ENCODE data around the gene NLRP10.
"Not testable (repeated sequence)": the region's sequence is repeated elsewhere in the genome, so short reads cannot be mapped to it uniquely, and the experiment has no call there.

The NLRP10 gene

GRCh38 chr11:8002676-8003075 is 37.4 kb upstream of the NLRP10 start:
- Histone ChIP-seq H3K36me3 (ENCODE audit: control insufficient read depth in 5 of 5, insufficient read depth in 5 of 5, low read length in 5 of 5) (peaks cover 16 to 22% (median 20%) of the 10 kb centered on the region in 5 donors), H3K9ac (ENCODE audit: low read length in 5 of 5) (no peak overlapping the region), H3K4me3 (ENCODE audit: low read depth in 1 of 5, low read length in 5 of 5) (no peak overlapping the region), H3K9me3 (ENCODE audit: control insufficient read depth in 5 of 5, low read length in 5 of 5) (no peaks in the 10 kb centered on the region), H3K4me1 (ENCODE audit: control insufficient read depth in 5 of 5, insufficient read depth in 5 of 5, low read length in 5 of 5) (no peaks in the 10 kb centered on the region), H3K27ac (ENCODE audit: low read depth, low read length) (no peak overlapping the region), H3K27me3 (ENCODE audit: control insufficient read depth in 5 of 5, insufficient read depth in 4 of 5, low read length in 5 of 5) (no peaks in the 10 kb centered on the region)

- no peak overlapping the region for H3K27ac ChIP-seq (ENCODE audit: low read depth, low read length)
- peaks cover 0 to 3% (median 0%) of the 10 kb centered on the region in 5 donors for H3K4me1 ChIP-seq (ENCODE audit: control insufficient read depth in 5 of 5, insufficient read depth in 5 of 5, low read length in 5 of 5)
- H3K4me3 ChIP-seq (ENCODE audit: low read depth in 1 of 5, low read length in 5 of 5) = no peak overlapping the region
- no peak overlapping the region for H3K9ac ChIP-seq (ENCODE audit: low read length in 5 of 5)
- H3K9me3 ChIP-seq (ENCODE audit: control insufficient read depth in 5 of 5, low read length in 5 of 5) = no peaks in the 10 kb centered on the region
- H3K36me3 ChIP-seq (ENCODE audit: control insufficient read depth in 5 of 5, insufficient read depth in 5 of 5, low read length in 5 of 5) = peaks cover 39 to 43% (median 43%) of the 10 kb centered on the region in 5 donors
- H3K27me3 ChIP-seq (ENCODE audit: control insufficient read depth in 5 of 5, insufficient read depth in 4 of 5, low read length in 5 of 5) = no peaks in the 10 kb centered on the region
Observed at GRCh38 chr11:8000390-8000789, 35.1 kb upstream of the NLRP10 start.

DNA sequence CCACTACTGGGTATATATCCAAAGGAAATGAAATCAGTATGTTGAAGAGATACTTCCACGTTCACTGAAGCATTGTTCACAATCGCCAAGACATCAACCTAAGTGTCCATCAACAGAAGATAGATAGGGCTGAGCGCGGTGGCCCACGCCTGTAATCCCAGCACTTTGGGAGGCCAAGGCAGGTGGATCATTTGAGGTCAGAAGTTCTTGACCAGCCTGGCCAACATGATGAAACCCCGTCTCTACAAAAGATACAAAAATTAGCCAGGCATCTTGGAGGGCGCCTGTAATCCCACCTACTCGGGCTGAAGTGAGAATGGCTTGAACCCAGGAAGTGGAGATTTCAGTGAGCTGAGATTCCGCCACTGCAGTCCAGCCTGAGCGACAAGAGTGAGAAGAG is 34.5 kb upstream of the NLRP10 start:
- H3K4me3 ChIP-seq (ENCODE audit: low read depth in 1 of 5, low read length in 5 of 5) = no peak overlapping the region
- no peaks in the 10 kb centered on the region for H3K27me3 ChIP-seq (ENCODE audit: control insufficient read depth in 5 of 5, insufficient read depth in 4 of 5, low read length in 5 of 5)
- no peak overlapping the region for H3K9ac ChIP-seq (ENCODE audit: low read length in 5 of 5)
- H3K36me3 ChIP-seq (ENCODE audit: control insufficient read depth in 5 of 5, insufficient read depth in 5 of 5, low read length in 5 of 5) = peaks cover 44 to 49% (median 49%) of the 10 kb centered on the region in 5 donors
- H3K4me1 ChIP-seq (ENCODE audit: control insufficient read depth in 5 of 5, insufficient read depth in 5 of 5, low read length in 5 of 5) = peaks cover 0 to 9% (median 0%) of the 10 kb centered on the region in 5 donors
- no peak overlapping the region for H3K27ac ChIP-seq (ENCODE audit: low read depth, low read length)
- no peaks in the 10 kb centered on the region for H3K9me3 ChIP-seq (ENCODE audit: control insufficient read depth in 5 of 5, low read length in 5 of 5)

DNA sequence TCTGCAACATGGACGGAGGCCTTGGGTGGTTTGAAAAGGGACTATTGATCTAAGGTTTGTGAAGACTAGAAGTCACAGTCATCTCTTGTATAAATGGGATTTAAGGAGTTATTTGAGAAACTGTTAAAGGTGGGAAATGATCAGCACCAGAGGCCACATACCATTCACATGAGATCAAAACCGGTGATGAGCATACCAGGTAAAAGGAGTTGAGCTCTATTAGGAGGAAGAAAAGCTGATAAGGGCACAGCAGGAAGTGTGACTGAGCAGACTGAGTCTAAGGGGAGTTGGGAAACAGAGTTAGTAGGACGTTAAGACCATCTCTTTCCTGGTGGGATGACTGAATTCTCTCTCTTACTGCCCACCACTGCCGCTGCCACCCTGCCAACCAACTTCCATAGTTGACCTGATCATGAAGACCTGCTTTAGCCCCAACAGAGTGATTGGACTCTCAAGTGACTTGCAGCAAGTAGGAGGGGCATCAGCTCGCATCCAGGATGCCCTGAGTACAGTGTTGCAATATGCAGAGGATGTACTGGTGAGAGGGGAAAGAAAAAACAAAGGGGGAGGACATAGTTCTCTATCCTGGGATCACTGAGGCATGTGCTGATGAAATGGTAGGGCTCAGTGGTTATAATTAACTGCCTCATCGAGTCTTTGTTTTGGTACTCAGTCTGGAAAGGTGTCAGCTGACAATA is 29.5 kb upstream of the NLRP10 start:
- no peaks in the 10 kb centered on the region for H3K9me3 ChIP-seq (ENCODE audit: control insufficient read depth in 5 of 5, low read length in 5 of 5)
- H3K9ac ChIP-seq (ENCODE audit: low read length in 5 of 5) = no peak overlapping the region
- peaks cover 63 to 79% (median 79%) of the 10 kb centered on the region in 5 donors for H3K36me3 ChIP-seq (ENCODE audit: control insufficient read depth in 5 of 5, insufficient read depth in 5 of 5, low read length in 5 of 5)
- H3K27ac ChIP-seq (ENCODE audit: low read depth, low read length) = no peak overlapping the region
- no peak overlapping the region for H3K4me3 ChIP-seq (ENCODE audit: low read depth in 1 of 5, low read length in 5 of 5)
- H3K27me3 ChIP-seq (ENCODE audit: control insufficient read depth in 5 of 5, insufficient read depth in 4 of 5, low read length in 5 of 5) = no peaks in the 10 kb centered on the region
- peaks cover 0 to 16% (median 0%) of the 10 kb centered on the region in 5 donors for H3K4me1 ChIP-seq (ENCODE audit: control insufficient read depth in 5 of 5, insufficient read depth in 5 of 5, low read length in 5 of 5)

- Histone ChIP-seq H3K36me3 (ENCODE audit: control insufficient read depth in 5 of 5, insufficient read depth in 5 of 5, low read length in 5 of 5) (peaks cover 6 to 18% (median 14%) of the 10 kb centered on the region in 5 donors), H3K4me3 (ENCODE audit: low read depth in 1 of 5, low read length in 5 of 5) (peak overlapping the region; percentile 75 to 92 (median 87)), H3K27ac (ENCODE audit: low read depth, low read length) (peak overlapping the region; percentile 66), H3K9ac (ENCODE audit: low read length in 5 of 5) (peak overlapping the region; percentile 75 to 91 (median 84)), H3K4me1 (ENCODE audit: control insufficient read depth in 5 of 5, insufficient read depth in 5 of 5, low read length in 5 of 5) (peaks cover 2 to 29% (median 27%) of the 10 kb centered on the region in 5 donors)
- not testable (repeated sequence) for H3K9me3 ChIP-seq (ENCODE audit: control insufficient read depth in 5 of 5, low read length in 5 of 5); H3K27me3 ChIP-seq (ENCODE audit: control insufficient read depth in 5 of 5, insufficient read depth in 4 of 5, low read length in 5 of 5)
Observed at GRCh38 chr11:7987560-7987883, 22.3 kb upstream of the NLRP10 start.

GRCh38 chr11:7986768-7987559 is 21.7 kb upstream of the NLRP10 start, which contains the start of gene EIF3F:
Gene EIF3F (plus strand): TSS chr11:7987337. CDS start chr11:7987353, 16 bp downstream.
- Histone ChIP-seq H3K27ac (ENCODE audit: low read depth, low read length) (peak within 1 kb of the TSS; percentile 66), H3K9ac (ENCODE audit: low read length in 5 of 5) (peak within 1 kb of the TSS; percentile 75 to 91 (median 84)), H3K9me3 (ENCODE audit: control insufficient read depth in 5 of 5, low read length in 5 of 5) (no peaks in the 10 kb centered on the region), H3K4me3 (ENCODE audit: low read depth in 1 of 5, low read length in 5 of 5) (peak within 1 kb of the TSS; percentile 75 to 92 (median 87)), H3K4me1 (ENCODE audit: control insufficient read depth in 5 of 5, insufficient read depth in 5 of 5, low read length in 5 of 5) (peaks cover 2 to 29% (median 27%) of the 10 kb centered on the region in 5 donors), H3K27me3 (ENCODE audit: control insufficient read depth in 5 of 5, insufficient read depth in 4 of 5, low read length in 5 of 5) (no peaks in the 10 kb centered on the region), H3K36me3 (ENCODE audit: control insufficient read depth in 5 of 5, insufficient read depth in 5 of 5, low read length in 5 of 5) (peaks cover 4 to 12% (median 8%) of the 10 kb centered on the region in 5 donors)

DNA sequence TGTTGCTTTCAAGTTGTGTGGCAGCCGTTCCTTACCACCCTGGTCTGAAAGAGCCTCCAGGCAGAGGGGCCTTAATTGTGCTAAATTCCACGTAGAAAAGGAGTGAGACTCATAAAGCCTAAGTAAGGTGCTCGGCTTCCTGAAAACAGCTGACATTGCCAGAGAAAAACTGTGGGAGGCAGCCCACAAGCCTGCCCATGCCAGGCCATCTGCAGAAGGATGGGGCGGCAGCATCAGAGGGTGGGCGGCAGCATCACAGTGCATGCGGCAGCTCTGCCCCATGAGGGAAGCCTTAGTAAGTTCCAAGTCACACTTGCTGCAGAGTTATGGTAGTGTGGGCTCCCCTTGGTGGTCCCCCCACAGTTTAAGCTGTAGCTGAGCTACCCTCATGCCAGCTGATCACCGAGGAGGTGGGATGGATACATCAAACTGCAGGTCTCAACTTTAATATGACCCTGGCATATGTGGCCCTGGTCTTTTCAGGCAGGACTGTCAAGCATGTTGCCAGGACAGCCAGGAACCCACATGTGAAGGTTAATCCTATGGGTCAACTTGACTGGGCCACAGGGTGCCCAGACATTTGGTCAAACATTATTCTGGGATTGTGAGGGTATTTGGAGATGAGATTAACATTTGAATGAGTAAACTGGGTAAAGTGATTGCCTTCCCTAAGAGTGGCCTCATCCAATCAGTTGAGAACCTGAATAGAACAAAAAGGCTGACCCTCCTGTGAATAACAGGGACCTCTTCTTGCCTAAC is 18.8 kb upstream of the NLRP10 start:
- no peaks in the 10 kb centered on the region for H3K27me3 ChIP-seq (ENCODE audit: control insufficient read depth in 5 of 5, insufficient read depth in 4 of 5, low read length in 5 of 5)
- no peak overlapping the region for H3K27ac ChIP-seq (ENCODE audit: low read depth, low read length)
- H3K4me1 ChIP-seq (ENCODE audit: control insufficient read depth in 5 of 5, insufficient read depth in 5 of 5, low read length in 5 of 5) = peaks cover 2 to 28% (median 21%) of the 10 kb centered on the region in 5 donors
- peaks cover 0 to 2% (median 0%) of the 10 kb centered on the region in 5 donors for H3K36me3 ChIP-seq (ENCODE audit: control insufficient read depth in 5 of 5, insufficient read depth in 5 of 5, low read length in 5 of 5)
- H3K9ac ChIP-seq (ENCODE audit: low read length in 5 of 5) = no peak overlapping the region
- no peak overlapping the region for H3K4me3 ChIP-seq (ENCODE audit: low read depth in 1 of 5, low read length in 5 of 5)
- H3K9me3 ChIP-seq (ENCODE audit: control insufficient read depth in 5 of 5, low read length in 5 of 5) = no peaks in the 10 kb centered on the region

DNA sequence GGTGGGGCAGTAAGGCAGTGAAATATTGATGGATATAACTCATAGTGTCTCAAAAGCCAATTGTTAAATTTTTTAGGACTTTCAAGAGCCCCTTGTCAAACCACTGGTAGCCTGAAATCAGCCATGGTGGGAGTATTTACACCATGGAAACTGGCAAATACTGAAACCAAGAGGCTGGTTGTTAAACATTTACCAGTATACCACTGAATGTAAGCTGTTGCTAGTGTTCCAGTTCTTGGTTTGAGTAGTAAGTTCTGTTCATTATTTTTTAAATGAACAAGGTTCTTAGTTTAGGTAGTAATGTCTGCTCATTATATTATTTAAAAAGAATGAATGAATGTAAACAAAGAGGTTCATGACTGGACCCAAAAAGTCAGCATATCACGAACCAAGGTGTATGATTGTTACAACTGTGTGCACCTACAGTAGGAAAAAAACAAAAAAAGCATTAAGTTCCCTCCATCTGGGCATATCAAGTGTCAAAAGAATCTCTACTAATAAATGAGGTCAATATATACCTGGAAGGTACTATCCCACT is 17.4 kb upstream of the NLRP10 start:
- no peaks in the 10 kb centered on the region for H3K27me3 ChIP-seq (ENCODE audit: control insufficient read depth in 5 of 5, insufficient read depth in 4 of 5, low read length in 5 of 5)
- H3K36me3 ChIP-seq (ENCODE audit: control insufficient read depth in 5 of 5, insufficient read depth in 5 of 5, low read length in 5 of 5) = no peaks in the 10 kb centered on the region
- no peak overlapping the region for H3K4me3 ChIP-seq (ENCODE audit: low read depth in 1 of 5, low read length in 5 of 5)
- H3K4me1 ChIP-seq (ENCODE audit: control insufficient read depth in 5 of 5, insufficient read depth in 5 of 5, low read length in 5 of 5) = peaks cover 0 to 14% (median 7%) of the 10 kb centered on the region in 5 donors
- no peak overlapping the region for H3K27ac ChIP-seq (ENCODE audit: low read depth, low read length)
- H3K9me3 ChIP-seq (ENCODE audit: control insufficient read depth in 5 of 5, low read length in 5 of 5) = no peaks in the 10 kb centered on the region
- H3K9ac ChIP-seq (ENCODE audit: low read length in 5 of 5) = no peak overlapping the region

- Histone ChIP-seq H3K4me1 (ENCODE audit: control insufficient read depth in 5 of 5, insufficient read depth in 5 of 5, low read length in 5 of 5) (peaks cover 0 to 12% (median 4%) of the 10 kb centered on the region in 5 donors), H3K36me3 (ENCODE audit: control insufficient read depth in 5 of 5, insufficient read depth in 5 of 5, low read length in 5 of 5) (no peaks in the 10 kb centered on the region), H3K27ac (ENCODE audit: low read depth, low read length) (no peak overlapping the region), H3K9ac (ENCODE audit: low read length in 5 of 5) (no peak overlapping the region), H3K27me3 (ENCODE audit: control insufficient read depth in 5 of 5, insufficient read depth in 4 of 5, low read length in 5 of 5) (no peaks in the 10 kb centered on the region), H3K9me3 (ENCODE audit: control insufficient read depth in 5 of 5, low read length in 5 of 5) (no peaks in the 10 kb centered on the region), H3K4me3 (ENCODE audit: low read depth in 1 of 5, low read length in 5 of 5) (no peak overlapping the region)
Observed at GRCh38 chr11:7981619-7982157, 16.4 kb upstream of the NLRP10 start.
